Superior temporal gyrus (tissue), 1 donor: Measurements from ENCODE around the gene ZNF462.

Experiments
- DNase-seq: peaks from one replicate; pipeline ENCODE4 v3.0.0-alpha.2; 2016; ENCODE audit errors: extremely low spot score

ZNF462 gene

GRCh38 chr9:107007402-107007801, 144.4 kb downstream of the ZNF462 start:
- DNase-seq: no peak

- no peak for DNase-seq
Measured at GRCh38 chr9:107008011-107008410, 145.0 kb downstream of the ZNF462 start.

GRCh38 chr9:107008447-107008846, 145.5 kb downstream of the ZNF462 start:
- no peak for DNase-seq

GRCh38 chr9:107016383-107016782, 153.4 kb downstream of the ZNF462 start:
- DNase-seq: no peak

- DNase-seq: no peak
Measured at GRCh38 chr9:107018861-107019545, 156.0 kb downstream of the ZNF462 start.

GRCh38 chr9:107020040-107020530, 157.1 kb downstream of the ZNF462 start:
- DNase-seq: no peak

- no peak for DNase-seq
Measured at GRCh38 chr9:107024193-107024592, 161.2 kb downstream of the ZNF462 start.

- DNase-seq: no peak
Measured at GRCh38 chr9:107025260-107026035, 162.5 kb downstream of the ZNF462 start.

GRCh38 chr9:107029146-107029545, 166.2 kb downstream of the ZNF462 start:
- no peak for DNase-seq

- DNase-seq: no peak
Measured at GRCh38 chr9:107033966-107034365, 171.0 kb downstream of the ZNF462 start.

- no peak for DNase-seq
Measured at GRCh38 chr9:107034831-107035230, 171.9 kb downstream of the ZNF462 start.

- DNase-seq: no peak
Measured at GRCh38 chr9:107036367-107036766, 173.4 kb downstream of the ZNF462 start.

- no peak for DNase-seq
Measured at GRCh38 chr9:107039542-107039941, 176.6 kb downstream of the ZNF462 start.

GRCh38 chr9:107042606-107043005, 179.6 kb downstream of the ZNF462 start:
- DNase-seq: no peak

GRCh38 chr9:107043886-107044285, 180.9 kb downstream of the ZNF462 start:
- DNase-seq: peak; percentile 20

GRCh38 chr9:107044872-107045271, 181.9 kb downstream of the ZNF462 start:
- no peak for DNase-seq

- DNase-seq: no peak
Measured at GRCh38 chr9:107046692-107047091, 183.7 kb downstream of the ZNF462 start.

- DNase-seq: no peak
Measured at GRCh38 chr9:107049046-107049802, 186.3 kb downstream of the ZNF462 start.

- no peak for DNase-seq
Measured at GRCh38 chr9:107049803-107050184, 186.8 kb downstream of the ZNF462 start.

- no peak for DNase-seq
Measured at GRCh38 chr9:107051392-107051791, 188.4 kb downstream of the ZNF462 start.

- no peak for DNase-seq
Measured at GRCh38 chr9:107054146-107054545, 191.2 kb downstream of the ZNF462 start.

- DNase-seq: no peak
Measured at GRCh38 chr9:107059220-107059619, 196.3 kb downstream of the ZNF462 start.
